Ecto neural progenitor cell (in vitro differentiated cells): ENCODE data around the gene SLC25A19.
A peak's percentile ranks its signal among the peaks of the same experiment; 100 is the strongest.

Source experiments
- DNase-seq: peaks from one replicate; pipeline ENCODE4 v3.0.0-alpha.2; 2018; ENCODE audit warnings: low spot score

Gene SLC25A19

DNA sequence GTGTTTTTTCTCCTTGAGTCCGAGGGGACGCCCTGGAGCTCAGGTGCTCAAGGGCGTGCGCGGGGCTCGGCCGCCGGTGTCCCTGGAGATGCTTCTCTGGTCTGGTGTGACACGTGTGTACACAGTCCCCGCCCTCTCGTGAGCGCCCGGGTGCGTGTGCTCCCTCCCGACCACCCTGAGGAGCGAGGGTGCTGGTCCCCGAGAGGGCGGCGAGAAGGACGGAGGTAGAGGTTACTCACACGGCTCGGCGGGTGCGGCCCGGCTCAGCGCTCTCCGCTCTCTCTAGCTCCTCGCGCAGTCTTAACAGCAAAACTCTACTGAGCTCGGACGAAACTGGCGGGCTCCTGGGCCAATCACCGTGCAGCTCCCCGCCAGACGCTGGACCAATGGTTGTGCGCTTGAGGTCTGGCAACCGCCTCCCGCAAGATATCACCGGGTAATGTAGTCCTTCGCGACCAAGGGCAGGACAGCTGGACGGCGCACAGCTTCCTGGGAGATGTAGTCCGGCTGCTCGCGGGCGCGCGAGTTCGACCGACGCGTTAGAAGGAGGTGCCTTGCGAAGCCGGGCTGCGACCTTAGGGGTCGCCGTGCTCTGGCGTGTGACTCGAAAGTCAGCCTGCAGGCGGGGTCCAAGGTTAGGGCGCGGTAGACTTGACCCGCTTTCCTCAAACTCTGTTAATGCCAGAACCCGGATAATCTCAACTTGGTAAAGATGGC lies at the start of gene SLC25A19:
Gene SLC25A19 (minus strand): TSS at position 319 of the 717 bp plus-strand sequence. CDS start 2,669 bp downstream, outside the sequence.
- peak; percentile 99 for DNase-seq

DNA sequence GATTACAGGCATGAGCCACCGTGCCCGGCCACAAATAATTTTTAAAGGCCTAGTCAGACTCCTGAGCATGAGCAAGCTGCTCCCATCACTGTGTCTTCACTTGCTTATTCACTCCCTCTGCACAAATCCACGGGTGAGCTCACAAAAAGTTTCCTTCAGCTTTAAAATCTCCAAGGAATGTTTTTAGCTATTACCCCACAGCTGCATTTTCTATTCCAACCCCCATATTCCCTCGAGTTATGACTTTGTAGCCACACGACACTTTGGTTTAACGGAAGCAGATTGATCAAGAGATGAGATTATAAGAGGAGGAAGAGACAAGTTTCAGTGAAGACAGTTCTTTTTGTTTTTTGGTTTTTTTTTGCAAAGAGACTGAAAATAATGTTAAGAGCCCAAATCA lies 49.1 kb upstream of the SLC25A19 start:
- no peak for DNase-seq

DNA sequence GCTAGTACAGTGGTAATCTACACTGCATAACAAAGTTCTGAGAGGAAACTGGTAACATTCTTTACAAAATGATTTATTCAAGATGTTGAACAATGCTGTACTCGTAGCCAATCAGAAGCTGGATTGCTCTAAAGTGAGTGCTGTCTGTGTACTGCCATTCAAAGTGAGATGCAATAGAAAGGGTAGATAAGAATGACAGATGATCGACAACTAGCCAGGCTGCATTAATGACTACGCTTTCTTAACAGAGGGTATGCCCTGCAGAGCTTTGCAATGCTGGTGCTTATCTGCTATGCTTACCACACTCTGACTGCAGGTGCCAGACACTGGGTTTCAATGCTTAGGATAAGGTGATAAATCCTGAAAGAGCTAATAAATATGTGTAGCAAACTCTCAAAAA lies 46.1 kb upstream of the SLC25A19 start:
- DNase-seq = no peak

DNA sequence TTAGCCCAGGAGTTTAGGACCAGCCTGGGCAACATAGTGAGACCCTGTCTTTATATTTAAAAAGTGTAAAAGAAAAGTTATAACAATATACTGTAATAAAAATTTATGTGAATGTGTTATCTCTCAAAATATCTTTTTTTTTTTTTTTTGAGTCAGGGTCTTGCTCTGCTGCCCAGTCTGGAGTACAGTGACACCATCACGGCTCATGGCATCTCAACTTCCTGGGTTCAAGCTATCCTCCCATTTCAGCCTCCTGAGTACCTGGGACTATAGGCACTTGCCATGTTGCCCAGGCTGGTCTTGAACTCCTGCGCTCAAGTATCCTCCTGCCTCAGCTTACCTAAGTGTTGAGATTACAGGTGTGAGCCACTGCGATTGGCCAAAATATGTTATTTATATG lies 45.5 kb upstream of the SLC25A19 start:
- no peak for DNase-seq

DNA sequence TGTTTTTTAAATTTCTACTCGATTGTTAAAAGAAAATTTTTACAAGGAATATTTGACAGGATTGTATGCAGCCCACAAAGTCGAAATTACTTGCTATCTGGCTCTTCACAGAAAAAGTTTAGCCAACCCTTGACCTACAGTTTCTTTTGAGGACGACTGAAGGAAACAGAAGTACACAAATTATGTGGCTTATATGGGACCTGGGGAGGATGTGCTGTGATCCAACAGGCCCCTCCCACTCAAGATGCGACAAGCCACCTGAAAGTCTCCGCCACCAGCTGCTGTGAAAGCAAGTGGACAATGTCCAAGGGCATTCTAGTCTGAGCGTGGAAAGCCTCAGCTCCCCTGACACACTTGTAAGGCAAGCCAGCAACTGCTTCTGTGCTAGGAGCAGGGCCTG lies 42.4 kb upstream of the SLC25A19 start:
- no peak for DNase-seq

DNA sequence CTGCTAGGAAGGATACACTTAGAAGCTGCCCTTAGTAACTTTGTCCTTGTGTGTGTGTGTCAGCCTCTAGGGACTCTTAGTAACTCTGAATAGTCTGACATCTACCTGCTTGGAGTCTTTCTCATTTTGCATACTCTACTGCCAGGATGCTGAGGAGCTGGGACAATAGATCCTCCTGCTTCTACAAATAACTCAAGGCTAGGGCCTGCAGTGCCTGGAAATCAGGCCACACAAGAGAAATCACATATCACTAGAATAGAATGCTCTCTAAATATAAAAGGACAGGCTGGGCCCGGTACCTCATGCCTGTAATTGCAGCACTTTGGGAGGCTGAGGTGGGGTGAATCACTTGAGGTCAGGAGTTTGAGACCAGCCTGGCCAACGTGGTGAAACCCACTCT lies 38.5 kb upstream of the SLC25A19 start:
- DNase-seq = no peak

DNA sequence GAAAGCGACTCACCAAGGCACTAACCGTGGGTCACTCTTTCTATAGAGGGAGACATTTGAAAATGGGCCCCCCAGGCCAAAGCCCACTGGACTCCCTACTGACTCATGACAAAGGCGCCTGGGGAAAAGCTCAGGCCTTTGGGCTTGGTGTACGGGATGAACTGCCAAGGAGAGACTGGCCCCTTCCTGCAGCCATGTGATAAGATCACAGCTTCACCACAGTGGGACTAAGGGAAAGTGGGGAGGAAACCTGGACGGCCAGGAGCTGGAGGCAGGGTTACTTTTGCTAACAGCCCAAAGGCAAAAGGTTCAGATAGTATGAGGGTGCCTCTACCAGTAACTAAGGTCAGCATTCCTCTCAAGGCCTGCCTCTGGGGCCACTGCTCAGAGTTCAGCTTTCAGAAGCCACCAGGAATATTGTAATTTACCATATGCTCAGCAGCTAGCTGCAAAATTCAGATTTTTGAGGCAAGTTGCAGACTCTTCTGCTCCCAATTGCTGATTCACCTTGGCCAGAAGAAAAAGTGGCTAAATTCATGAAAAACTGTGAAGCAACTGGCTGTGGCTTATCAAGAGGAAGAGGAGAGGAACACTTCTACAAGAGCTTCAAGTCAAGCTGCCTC lies 37.1 kb upstream of the SLC25A19 start:
- no peak for DNase-seq

DNA sequence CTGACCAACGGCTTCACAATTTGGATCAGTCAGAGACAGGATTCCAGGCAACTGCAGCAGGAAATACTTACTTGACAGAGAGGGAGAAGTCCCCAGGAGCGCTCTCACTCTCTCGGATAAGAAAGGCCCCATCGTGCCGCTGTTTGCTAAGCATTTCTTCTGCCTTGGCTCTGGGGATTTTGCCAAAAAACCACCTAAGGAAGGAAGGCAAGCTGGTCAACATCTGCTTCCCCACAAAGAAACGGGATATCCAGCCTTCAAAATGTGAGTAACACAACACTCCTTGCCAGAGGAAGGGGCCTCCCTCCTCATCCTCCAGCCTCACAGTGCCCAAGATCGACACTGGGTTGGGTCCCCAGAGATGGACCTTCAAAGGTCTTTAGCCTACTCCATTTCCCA lies 36.6 kb upstream of the SLC25A19 start:
- no peak for DNase-seq

DNA sequence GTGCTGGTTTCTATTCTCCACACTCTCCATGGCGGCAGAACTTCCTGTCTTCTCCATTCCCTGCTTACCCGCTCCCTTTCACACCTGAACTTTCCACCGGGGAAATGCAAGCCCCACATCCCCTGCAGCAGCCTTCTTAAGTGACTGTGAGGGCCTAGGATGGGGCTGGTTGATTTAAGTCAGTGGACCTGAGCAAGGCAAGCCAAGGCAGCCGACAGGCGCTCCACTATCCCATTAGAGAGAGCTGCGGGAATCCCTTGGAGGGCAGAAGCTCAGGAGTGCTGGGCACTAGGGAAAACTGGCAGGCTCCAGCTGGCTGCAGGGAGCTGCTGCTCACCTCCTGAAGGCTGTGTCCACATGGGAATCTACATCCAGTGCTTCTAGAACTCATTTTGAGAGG lies 36.1 kb upstream of the SLC25A19 start:
- no peak for DNase-seq

DNA sequence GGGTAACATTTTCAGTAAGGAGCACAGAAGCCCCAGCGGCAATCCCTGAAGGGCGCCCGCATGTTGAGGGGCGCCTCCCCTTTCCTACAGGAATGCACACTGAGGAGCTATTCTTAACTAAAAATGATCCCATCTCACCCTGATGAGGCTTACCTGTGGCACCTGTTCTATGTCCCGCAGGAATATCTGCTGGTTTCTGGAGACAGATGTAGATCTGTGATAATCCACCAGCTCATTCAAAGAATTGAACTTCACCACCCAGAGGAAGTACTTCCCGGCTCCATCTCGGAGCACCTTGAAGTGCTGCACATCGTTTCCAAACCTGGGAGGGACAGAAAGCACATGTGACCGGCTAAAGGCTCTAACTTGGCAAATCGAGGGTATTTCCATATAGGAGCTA lies 32.3 kb upstream of the SLC25A19 start:
- DNase-seq = no peak

DNA sequence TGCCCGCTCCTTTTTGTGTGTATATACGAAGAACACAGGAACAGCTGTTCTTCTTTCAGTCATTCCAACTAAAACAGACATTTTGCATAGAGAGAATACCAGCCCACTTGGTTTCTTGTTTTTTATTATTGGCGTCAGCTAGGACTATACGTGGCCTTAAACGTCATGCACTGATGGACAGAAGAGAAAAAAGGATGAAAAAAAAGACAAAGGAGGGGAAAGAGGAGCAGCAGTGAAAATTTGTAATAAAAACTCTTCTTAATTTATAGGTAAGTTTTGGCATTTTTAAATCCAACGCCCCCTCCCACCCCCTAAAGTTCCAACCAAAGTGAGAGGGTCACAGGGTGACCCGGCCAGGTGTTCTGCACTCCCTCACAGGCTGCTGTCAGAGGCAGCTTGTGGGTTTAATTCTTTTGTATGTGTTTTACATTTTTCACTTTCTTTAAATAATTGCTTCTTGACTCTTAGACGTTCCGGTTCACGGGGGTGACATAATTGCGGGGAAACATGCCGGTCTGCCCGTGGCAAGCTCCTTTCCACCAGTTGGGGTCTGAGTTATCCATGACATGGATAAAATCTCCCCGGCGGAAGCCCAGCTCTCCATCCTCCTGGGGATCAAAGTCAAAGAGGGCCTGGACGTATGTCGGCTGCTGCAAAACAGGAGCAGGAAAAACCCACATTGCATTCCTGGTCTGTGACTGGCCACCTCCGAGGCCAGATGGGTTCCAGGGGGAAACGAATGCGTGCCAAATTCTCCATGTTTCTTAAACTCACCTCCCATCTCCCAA lies 30.9 kb upstream of the SLC25A19 start:
- no peak for DNase-seq

DNA sequence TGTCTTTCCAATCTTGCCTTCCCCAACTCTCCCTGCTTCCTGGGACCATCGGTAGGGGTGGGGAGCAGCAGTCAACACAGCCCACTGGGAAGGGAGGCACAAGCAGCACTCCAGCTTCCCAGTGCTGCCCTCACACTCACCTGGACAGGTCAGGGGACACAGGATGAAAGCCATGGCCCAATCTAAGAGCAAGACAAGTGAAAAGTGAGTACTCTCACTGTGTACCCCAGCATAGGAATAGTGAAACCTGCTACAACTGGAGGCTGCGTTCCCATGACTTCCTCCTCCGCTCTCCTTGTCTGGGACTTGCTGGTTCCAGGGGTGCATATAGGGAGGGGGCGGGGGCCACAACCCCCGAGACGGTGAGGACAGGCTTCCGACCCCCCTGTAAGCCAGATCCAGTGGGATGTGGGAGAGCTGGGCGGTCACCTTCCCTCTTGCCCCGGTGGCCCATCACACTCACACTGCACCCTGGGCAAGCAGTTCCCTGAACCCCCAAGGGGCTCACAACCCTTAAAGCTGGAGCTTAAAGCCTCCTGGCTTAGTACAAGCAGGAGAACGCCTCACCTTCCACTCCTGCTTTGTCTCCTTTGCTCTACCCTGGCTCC lies 29.5 kb upstream of the SLC25A19 start:
- no peak for DNase-seq

DNA sequence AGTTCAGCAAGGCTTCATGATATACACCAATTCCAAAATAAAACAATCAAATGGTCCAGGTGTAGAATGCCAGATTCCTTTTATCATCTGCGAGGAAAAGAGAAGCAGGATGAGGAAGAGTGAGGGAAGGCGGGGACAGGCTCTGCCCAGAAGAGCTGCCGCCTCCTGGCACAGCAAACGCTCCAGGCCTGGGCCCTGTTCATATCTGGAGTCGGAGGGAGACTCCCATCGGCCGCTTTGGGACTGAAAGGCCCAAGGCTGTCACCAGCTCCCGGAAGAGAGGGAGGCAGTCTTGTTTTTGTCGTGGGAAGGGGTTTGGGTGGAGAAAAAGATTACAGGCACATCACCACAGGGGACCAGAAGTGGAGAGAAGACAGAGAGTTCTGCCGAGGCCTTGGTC lies 29.0 kb upstream of the SLC25A19 start:
- DNase-seq = no peak

DNA sequence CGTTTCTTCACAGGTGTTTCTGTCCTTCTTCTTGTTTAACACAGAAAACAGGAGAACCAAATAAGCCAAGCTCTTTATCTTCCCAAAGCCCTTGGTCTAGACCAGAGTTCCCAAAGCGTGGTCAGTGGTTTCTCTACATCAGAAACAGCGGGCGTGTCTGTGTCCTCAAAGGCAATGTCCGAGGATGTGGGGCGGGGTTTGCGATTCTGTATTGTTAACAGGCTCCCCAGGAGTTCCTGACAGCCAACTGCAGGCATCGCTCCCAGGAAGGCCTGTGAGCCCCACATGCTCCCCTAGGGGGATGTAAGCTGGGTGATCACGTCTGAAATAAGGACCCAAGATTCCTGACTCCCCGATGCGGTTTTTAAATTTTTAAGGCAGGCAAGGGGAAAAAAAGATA lies 28.4 kb upstream of the SLC25A19 start:
- no peak for DNase-seq

DNA sequence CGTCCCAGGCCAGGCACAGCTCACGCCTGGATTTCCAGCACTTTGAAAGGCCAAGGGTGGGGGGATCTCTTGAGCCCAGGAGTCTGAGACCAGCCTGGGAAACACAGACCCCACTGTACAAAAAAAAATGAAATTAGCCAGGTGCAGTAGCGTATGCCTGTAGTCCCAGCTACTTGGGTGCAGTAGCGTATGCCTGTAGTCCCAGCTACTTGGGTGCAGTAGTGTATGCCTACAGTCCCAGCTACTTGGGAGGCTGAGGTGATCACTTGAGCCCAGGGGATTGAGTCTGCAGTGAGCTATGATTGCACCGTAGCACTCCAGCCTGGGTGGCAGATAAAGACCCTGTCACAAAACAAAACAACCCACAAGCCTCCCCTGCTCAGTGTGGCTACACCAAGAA lies 27.0 kb upstream of the SLC25A19 start:
- DNase-seq = no peak

DNA sequence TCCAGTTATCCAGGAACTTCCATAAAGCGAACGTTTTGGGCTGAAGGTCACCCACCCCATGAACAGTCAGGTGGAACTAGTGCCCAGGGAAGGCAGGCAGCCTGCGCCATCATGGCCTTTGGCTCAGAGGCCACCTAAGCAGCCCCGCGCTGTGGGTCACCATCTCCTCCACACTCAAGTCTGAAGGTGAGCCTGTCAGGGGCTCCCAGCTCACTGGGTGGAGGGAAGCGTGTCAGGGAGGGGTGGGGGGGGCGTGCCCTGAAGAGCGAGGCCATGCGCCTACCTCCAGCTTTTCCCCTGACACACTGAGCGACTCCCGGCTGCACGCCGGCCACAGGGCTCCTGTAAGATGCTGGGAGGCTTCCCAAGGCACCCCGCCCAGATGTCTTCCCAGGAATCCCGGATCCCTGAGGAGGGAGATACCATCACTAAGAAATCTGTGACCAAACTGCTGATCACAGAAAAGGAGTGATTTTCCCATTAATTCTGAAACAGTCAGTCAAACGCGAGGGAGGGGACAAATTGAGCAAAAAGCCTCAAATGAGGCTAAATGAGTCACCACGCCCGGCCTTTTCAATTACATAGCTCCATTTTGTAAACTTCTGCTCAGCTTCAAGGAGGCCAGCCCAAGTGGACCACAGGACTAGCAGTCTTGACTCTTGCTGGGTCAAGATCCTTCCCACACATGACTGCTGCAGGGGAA lies 26.5 kb upstream of the SLC25A19 start:
- no peak for DNase-seq

DNA sequence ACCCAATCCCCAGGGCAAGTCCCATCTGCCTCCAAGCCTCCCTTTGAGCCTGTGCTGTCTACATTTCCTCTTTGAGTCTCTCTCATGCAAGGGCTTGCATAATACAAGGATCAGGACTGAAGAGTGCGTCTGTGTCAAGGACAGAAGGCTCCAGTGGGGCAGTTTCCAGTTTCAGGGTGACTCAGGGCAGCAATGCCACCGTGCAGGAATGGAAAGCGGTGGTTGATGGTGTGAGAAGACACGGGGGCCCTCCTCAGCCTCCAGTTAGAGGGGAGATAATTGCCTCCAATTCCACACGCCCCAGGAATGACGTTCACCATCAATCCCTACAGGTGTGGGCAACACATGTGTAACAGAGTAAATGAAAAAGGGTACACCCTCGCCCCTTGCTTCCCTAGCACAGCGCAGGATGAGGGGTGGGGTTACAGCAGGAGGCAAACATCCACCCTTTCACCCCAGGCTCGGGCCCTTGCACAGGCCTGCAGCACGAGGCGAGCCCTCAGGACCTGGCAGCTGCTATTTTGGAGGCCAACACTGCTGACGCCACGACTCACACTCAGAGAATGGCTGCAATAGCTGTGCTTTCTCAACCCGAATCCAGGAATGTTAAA lies 24.8 kb upstream of the SLC25A19 start:
- no peak for DNase-seq

DNA sequence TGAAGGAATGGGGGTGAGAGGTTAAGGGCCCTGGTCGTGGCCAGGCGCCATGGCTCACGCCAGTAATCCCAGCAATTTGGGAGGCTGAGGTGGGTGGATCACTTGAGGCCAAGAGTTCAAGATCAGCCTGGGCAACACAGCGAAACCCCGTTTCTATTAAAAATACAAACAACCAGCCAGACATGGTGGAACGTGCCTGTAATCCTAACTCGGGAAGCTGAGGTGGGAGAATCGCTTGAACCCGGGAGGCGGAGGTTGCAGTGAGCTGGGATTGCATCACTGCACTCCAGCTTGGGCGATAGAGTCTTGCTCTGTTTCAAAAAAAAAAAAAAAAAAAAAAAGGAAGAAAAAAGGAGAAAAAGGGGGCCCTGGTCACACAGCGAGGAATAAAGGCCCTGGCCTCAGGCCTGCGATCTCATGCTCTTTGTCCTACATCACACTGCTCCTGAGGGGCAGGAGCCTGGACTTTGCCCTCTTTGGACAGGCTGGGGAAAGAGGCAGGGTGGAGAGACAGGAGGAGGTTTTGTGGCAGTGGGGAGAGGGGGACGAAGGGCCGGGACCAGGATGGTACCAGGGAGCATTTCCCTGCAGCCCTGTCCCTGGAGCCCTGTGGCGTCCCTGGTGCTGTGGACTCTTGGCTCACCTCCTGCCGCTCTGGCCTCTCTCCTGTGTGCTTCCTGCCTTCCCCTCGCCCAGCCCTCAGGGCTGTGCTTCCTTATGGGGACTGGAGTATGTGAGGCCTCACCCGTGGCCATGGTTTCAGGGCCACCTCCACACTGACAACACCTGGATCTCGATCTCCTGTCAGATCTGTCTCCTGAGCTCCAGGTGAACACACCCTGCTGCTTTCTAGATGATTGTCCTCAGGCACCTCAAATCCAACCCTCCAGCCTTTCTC lies 19.7 kb upstream of the SLC25A19 start:
- no peak for DNase-seq

DNA sequence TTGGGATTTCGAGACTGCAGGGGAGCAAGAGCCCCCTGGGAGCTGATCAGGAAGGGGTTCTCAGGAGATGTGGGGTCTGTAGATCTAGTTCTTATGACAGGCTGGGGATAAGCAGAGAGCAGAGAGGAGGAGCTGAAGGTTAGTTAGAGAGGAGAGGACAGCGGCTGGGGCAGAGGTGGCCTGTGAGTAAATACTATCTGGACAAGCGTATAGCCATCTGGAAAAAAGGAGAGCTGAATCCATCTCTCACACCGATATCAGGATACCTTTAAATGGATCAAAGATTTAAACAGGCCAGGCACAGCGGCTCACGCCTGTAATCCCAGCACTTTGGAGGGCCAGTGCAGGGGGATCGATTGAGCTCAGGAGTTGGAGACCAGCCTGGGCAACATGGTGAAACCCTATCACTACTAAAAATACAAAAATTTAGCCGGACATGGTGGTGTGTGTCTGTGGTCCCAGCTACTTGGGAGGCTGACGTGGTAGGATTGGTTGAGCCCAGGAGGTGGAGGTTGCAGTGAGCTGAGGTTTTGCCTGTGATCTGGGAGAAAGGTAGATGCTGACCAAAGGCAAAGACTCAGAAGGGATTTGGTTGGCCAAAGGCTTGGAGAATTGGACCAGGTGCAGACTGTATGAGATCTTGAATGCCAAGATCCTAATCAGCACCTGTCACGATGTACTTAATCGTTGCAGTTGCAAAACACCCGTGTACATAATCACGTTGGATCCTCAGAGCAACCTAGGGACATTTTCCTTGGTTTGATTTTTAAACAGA lies 18.9 kb upstream of the SLC25A19 start:
- no peak for DNase-seq
